ENCODE data around the gene RPS4Y2. TPM values are rescaled to one million over a fixed set of nuclear protein-coding genes. Genes with fewer than 3 reads are reported as not detected.

Gene RPS4Y2
- not detected in 5 replicates for total RNA-seq (2022; extraction: Qiagen RNA extraction)

DNA sequence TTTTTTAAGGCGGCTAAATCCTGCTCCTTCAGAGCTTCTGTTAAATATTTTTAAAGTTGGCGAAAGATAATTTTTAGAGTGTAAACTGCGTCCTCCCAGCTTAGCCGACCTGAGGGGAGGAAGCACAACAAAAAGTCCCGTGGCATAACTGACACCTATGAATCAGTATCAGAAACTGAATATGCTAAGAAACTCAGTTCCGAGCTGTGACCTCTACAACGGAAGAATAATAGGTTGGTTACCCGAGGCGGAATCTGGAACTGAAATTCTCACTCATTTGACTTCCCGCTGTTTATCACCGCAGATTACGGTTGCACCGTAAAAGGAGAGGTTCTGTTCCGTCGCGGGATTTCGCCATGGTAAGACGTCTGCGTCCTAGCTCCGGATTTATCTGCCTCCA is at the start of gene RPS4Y2:
Gene RPS4Y2, plus strand, starts transcription at position 301 of the 400 bp plus-strand sequence. Its CDS starts 56 bp downstream, at position 357.

Other genes starting within 250 kb of the RPS4Y2 start
- 21.7 to 39.5 TPM (median 25.4 TPM) in 5 replicates for gene EIF1AY, start 180.3 kb upstream of the RPS4Y2 start, total RNA-seq (2022; extraction: Qiagen RNA extraction)